Keratinocyte (primary cell): ENCODE results near the gene SEPHS2. TPM values are rescaled to one million over a fixed set of nuclear protein-coding genes. Genes with fewer than 3 reads are reported as not detected.

Source experiments
- DNase-seq: peaks from one replicate; pipeline ENCODE4 v3.0.0-alpha.2; 2011; ENCODE audit warnings: low read depth, missing footprints, low spot score
- FAIRE-seq: peaks from 2 replicates; lab custom pipeline; 2011; peaks lifted over from hg19 to GRCh38; lab: Jason Lieb, UNC
- H2AFZ ChIP-seq: 2 replicates; pipeline ENCODE4 v1.6.0; 2012; ENCODE audit warnings: low read length, control low read depth, inconsistent platforms; ENCODE audit not compliant: control insufficient read depth
- H3K27ac ChIP-seq: 2 replicates; pipeline ENCODE4 v1.5.1; 2011; ENCODE audit warnings: low read length; ENCODE audit not compliant: control insufficient read depth, insufficient read depth
- H3K27me3 ChIP-seq: 3 replicates; pipeline ENCODE4 v1.6.0; 2011; ENCODE audit warnings: low read length; ENCODE audit not compliant: control insufficient read depth, insufficient read depth; ENCODE audit errors: extremely low read depth
- H3K36me3 ChIP-seq, 2 experiments: 2 replicates in 1 of 2; 3 replicates in 1 of 2; pipeline ENCODE4 v1.5.1; 2011; ENCODE audit warnings: low read length in 2 of 2, mild to moderate bottlenecking in 1 of 2; ENCODE audit not compliant: control insufficient read depth in 2 of 2, insufficient read depth in 2 of 2; ENCODE audit errors: extremely low read depth in 1 of 2
- H3K4me1 ChIP-seq: 3 replicates; pipeline ENCODE4 v1.5.1; 2011; ENCODE audit warnings: low read length; ENCODE audit not compliant: control insufficient read depth, insufficient read depth; ENCODE audit errors: extremely low read depth
- H3K4me2 ChIP-seq: 3 replicates; pipeline ENCODE4 v1.6.0; 2011; ENCODE audit warnings: low read depth, low read length; ENCODE audit not compliant: control insufficient read depth, insufficient read depth; ENCODE audit errors: extremely low read depth
- H3K4me3 ChIP-seq, 3 experiments: fragments of 200-600 bp in 1 of 3; sonication (generic) in 1 of 3; 2 replicates in 2 of 3; 3 replicates in 1 of 3; pipeline ENCODE4 v1.5.1; 2011 to 2016; ENCODE audit warnings: low read length in 3 of 3, mild to moderate bottlenecking in 3 of 3, control low read depth in 2 of 3, inconsistent platforms in 1 of 3, low read depth in 1 of 3, mixed read lengths in 1 of 3, mixed run types in 1 of 3, moderate library complexity in 1 of 3; ENCODE audit not compliant: control insufficient read depth in 2 of 3, insufficient read depth in 2 of 3; ENCODE audit errors: extremely low read depth in 1 of 3
- H3K79me2 ChIP-seq: 2 replicates; pipeline ENCODE4 v1.6.0; 2012; ENCODE audit warnings: low read length; ENCODE audit not compliant: control insufficient read depth, insufficient read depth
- H3K9ac ChIP-seq: 3 replicates; pipeline ENCODE4 v1.6.0; 2011; ENCODE audit warnings: low read length; ENCODE audit not compliant: control insufficient read depth, insufficient read depth; ENCODE audit errors: extremely low read depth
- H3K9me1 ChIP-seq: 3 replicates; pipeline ENCODE4 v1.6.0; 2011; ENCODE audit warnings: low read length; ENCODE audit not compliant: control insufficient read depth, insufficient read depth; ENCODE audit errors: extremely low read depth
- H3K9me3 ChIP-seq: 2 replicates; pipeline ENCODE4 v1.5.1; 2012; ENCODE audit warnings: low read depth, low read length; ENCODE audit not compliant: control insufficient read depth
- H4K20me1 ChIP-seq: 3 replicates; pipeline ENCODE4 v1.6.0; 2011; ENCODE audit warnings: low read length; ENCODE audit not compliant: control insufficient read depth, insufficient read depth; ENCODE audit errors: extremely low read depth
- EZH2 ChIP-seq: IDR thresholded peaks from one replicate; pipeline ENCODE4 v1.6.1; 2012; ENCODE audit warnings: inconsistent platforms, mild to moderate bottlenecking, low read length, moderate library complexity
- dilution Hi-C: fragments of 300-500 bp; cut with MboI; formaldehyde crosslinking; loops from one replicate; pipeline ENCODE4 v1.7.0; 2020; ENCODE audit warnings: low sequenced_read_pairs; ENCODE audit not compliant: extremely low pct_ligation_motif_present
- polyA plus RNA-seq, 5 experiments: library from polyadenylated mRNA; depleted of rRNA in 3 of 5; stranded (reverse) in 3 of 5; stranded (forward) in 1 of 5; unstranded in 1 of 5; fragments of >200 nt; gene quantifications; 1 replicate in 1 of 5; 2 replicates in 3 of 5; 3 replicates in 1 of 5; pipeline versions ENCODE4 v1.2.1 to v1.2.3, GENCODE V29; 2011 to 2012; ENCODE audit warnings: missing spikeins in 2 of 5, low read depth in 1 of 5, low replicate concordance in 1 of 5
- TF ChIP-seq, protein P1 (sequence below), 3 experiments: IDR thresholded peaks in 1 of 3; conservative IDR thresholded peaks in 1 of 3; optimal IDR thresholded peaks in 1 of 3; 2 replicates in 2 of 3; 3 replicates in 1 of 3; pipeline versions ENCODE3 to v1.5.1; 2011; ENCODE audit warnings: low read length in 3 of 3, mild to moderate bottlenecking in 3 of 3, moderate library complexity in 2 of 3, control low read depth in 1 of 3, inconsistent platforms in 1 of 3; ENCODE audit not compliant: insufficient read depth in 2 of 3; ENCODE audit errors: extremely low read depth in 1 of 3

Gene SEPHS2
- polyA plus RNA-seq, 1 donor (not counting 4 experiments of a cell fraction or from before 2014, with no cell fraction given): 36.5 TPM

DNA sequence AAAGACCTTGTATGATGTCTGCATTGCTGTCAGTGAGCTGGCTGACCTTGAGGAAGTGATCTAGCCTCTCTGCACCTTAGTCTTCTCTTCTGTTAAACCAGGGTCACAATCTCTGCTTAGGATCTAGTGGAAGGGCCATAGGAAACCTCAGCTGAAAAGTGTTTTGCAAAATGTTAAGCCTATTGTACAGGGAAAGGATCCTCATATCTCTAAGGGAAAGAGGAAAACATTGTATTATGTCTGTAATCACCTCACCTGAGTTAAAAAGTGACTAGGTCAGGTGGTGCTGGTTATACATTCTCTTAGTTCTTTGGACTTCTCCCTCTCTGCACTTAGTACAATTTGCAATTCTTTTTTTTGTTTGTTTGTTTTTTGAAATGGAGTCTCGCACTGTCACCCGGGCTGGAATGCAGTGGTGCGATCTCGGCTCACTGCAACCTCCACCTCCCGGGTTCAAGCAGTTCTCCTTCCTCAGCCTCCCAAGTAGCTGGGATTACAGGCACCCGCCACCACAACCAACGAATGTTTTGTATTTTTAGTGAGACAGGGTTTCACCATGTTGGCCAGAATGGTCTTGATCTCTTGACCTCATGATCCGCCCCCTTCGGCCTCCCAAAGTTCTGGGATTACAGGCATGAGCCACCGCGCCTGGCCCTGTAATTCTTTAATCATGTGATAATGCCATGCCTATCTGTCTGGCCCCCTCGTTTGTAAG lies 2.0 kb upstream of the SEPHS2 start:
- H3K27ac ChIP-seq: no peak overlapping the region
- H2AFZ ChIP-seq: no peak overlapping the region
- H3K36me3 ChIP-seq: peaks cover 0 to 16% of the 10 kb centered on the region in 2 experiments
- H3K9me3 ChIP-seq: no peaks in the 10 kb centered on the region
- FAIRE-seq (no peak), DNase-seq (no peak)
- no peak overlapping the region for H3K4me2 ChIP-seq
- H4K20me1 ChIP-seq: no peaks in the 10 kb centered on the region
- TF ChIP-seq, protein P1, sequence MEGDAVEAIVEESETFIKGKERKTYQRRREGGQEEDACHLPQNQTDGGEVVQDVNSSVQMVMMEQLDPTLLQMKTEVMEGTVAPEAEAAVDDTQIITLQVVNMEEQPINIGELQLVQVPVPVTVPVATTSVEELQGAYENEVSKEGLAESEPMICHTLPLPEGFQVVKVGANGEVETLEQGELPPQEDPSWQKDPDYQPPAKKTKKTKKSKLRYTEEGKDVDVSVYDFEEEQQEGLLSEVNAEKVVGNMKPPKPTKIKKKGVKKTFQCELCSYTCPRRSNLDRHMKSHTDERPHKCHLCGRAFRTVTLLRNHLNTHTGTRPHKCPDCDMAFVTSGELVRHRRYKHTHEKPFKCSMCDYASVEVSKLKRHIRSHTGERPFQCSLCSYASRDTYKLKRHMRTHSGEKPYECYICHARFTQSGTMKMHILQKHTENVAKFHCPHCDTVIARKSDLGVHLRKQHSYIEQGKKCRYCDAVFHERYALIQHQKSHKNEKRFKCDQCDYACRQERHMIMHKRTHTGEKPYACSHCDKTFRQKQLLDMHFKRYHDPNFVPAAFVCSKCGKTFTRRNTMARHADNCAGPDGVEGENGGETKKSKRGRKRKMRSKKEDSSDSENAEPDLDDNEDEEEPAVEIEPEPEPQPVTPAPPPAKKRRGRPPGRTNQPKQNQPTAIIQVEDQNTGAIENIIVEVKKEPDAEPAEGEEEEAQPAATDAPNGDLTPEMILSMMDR (optimal IDR thresholded peaks at IDR 0.05 in 1 of 3, IDR thresholded peaks at IDR 0.05 in 1 of 3, conservative IDR thresholded peaks at IDR 0.05 in 1 of 3; ENCODE audit: extremely low read depth in 1 of 3, insufficient read depth in 2 of 3, low read length in 3 of 3): no peak
- TF ChIP-seq EZH2: no peak
- dilution Hi-C loops: no loop called here
- H3K4me1 ChIP-seq: peaks cover 17% of the 10 kb centered on the region
- no peaks in the 10 kb centered on the region for H3K27me3 ChIP-seq
- H3K9me1 ChIP-seq: no peaks in the 10 kb centered on the region
- no peak overlapping the region for H3K4me3 ChIP-seq
- peaks cover 13% of the 10 kb centered on the region for H3K79me2 ChIP-seq
- H3K9ac ChIP-seq: no peak overlapping the region

DNA sequence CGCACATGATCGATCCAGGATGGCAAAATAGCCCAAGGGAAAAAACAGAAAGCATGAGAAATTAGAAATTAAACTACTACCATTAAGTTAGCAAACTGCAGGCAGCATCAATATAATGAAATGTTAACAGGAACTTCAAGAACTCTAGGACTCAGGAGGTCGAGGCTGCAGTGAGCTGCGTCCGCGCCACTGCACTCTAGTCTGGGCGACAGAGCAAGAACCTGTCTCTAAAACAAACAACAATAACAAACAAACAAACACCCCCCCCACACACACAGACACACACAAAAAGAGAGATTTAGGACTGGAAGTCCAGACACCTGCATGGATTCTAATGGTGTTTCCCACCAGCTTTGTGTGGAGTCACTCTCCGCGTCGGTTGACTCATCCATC lies 525 bp upstream of the SEPHS2 start:
- H3K4me1 ChIP-seq: peaks cover 17% of the 10 kb centered on the region
- dilution Hi-C loops: no loop called here

More for the DNA sequence above, 525 bp upstream of the SEPHS2 start:
- no peak for TF ChIP-seq EZH2
- TF ChIP-seq, protein P1 (optimal IDR thresholded peaks at IDR 0.05 in 1 of 3, IDR thresholded peaks at IDR 0.05 in 1 of 3, conservative IDR thresholded peaks at IDR 0.05 in 1 of 3; ENCODE audit: extremely low read depth in 1 of 3, insufficient read depth in 2 of 3, low read length in 3 of 3): no peak
- no peak for DNase-seq
- peaks cover 0 to 16% of the 10 kb centered on the region in 2 experiments for H3K36me3 ChIP-seq
- peak overlapping the region; percentile 96 for H3K9ac ChIP-seq
- no peaks in the 10 kb centered on the region for H3K9me3 ChIP-seq
- no peaks in the 10 kb centered on the region for H3K27me3 ChIP-seq
- H4K20me1 ChIP-seq: no peaks in the 10 kb centered on the region
- H2AFZ ChIP-seq: peak overlapping the region; percentile 90
- H3K4me3 ChIP-seq: peak overlapping the region; percentile 80 to 94 (median 93)
- H3K9me1 ChIP-seq: no peaks in the 10 kb centered on the region
- FAIRE-seq: no peak
- H3K79me2 ChIP-seq: peaks cover 13% of the 10 kb centered on the region
- H3K27ac ChIP-seq: peak overlapping the region; percentile 89
- peak overlapping the region; percentile 80 for H3K4me2 ChIP-seq
